Activated CD4-positive, alpha-beta T cell treated with anti-CD3 and anti-CD28 coated beads for 36 hours (primary cell): Measurements from ENCODE around the gene P2RY14. TPM values are rescaled to one million over a fixed set of nuclear protein-coding genes. Genes with fewer than 3 reads are reported as not detected.

Experiments used
- ATAC-seq: fragments of 200-7000 bp; cut with Tn5 transposase; one replicate; pipeline ENCODE4 v1.10.0; 2021; ENCODE audit warnings: mild to moderate bottlenecking, moderate library complexity
- CTCF ChIA-PET: fragments of 350-600 bp; sonication (Branson Sonifier 250); formaldehyde crosslinking; loops from one replicate; lab custom pipeline; 2021; ENCODE audit warnings: antibody characterized with exemption; lab: Charles Lee
- POLR2A ChIA-PET: fragments of 350-600 bp; sonication (Branson Sonifier 250); formaldehyde crosslinking; loops from one replicate; lab custom pipeline; 2021; ENCODE audit warnings: antibody characterized with exemption, inconsistent platforms; lab: Charles Lee
- DNase-seq: peaks from one replicate; pipeline ENCODE4 v3.0.0-alpha.2; 2020
- H3K27ac Mint-ChIP-seq: one replicate; pipeline ENCODE4 v1.8.0; 2021; ENCODE audit warnings: mixed read lengths
- H3K27me3 Mint-ChIP-seq: one replicate; pipeline ENCODE4 v1.8.0; 2021; ENCODE audit warnings: mixed read lengths
- H3K36me3 Mint-ChIP-seq: one replicate; pipeline ENCODE4 v1.8.0; 2021; ENCODE audit warnings: low read depth, mixed read lengths
- H3K4me1 Mint-ChIP-seq: one replicate; pipeline ENCODE4 v1.8.0; 2021; ENCODE audit warnings: mixed read lengths
- H3K4me3 Mint-ChIP-seq: one replicate; pipeline ENCODE4 v1.8.0; 2021; ENCODE audit warnings: mild to moderate bottlenecking, moderate library complexity, mixed read lengths
- H3K9me3 Mint-ChIP-seq: one replicate; pipeline ENCODE4 v1.8.0; 2021; ENCODE audit warnings: low read depth, mixed read lengths
- intact Hi-C, 2 experiments: fragments of 100-400 bp; cut with DNase I in 1 of 2; cut with micrococcal nuclease in 1 of 2; formaldehyde crosslinking; loops; one replicate each; pipeline versions ENCODE4 v1.14.2 to v1.15.1; 2022 to 2024; cut with DNase I, micrococcal nuclease
- total RNA-seq, 2 experiments: library from RNA; stranded (reverse); gene quantifications; one replicate each; pipeline ENCODE4 v1.2.3, GENCODE V29; 2021

Gene P2RY14
- under 1 TPM; 0.16 to 0.25 TPM for total RNA-seq

GRCh38 chr3:151278230-151278629 is at the start of gene P2RY14:
Gene P2RY14, minus strand, starts transcription at chr3:151278542. Its CDS starts 64,226 bp downstream, at chr3:151214316.
- intact Hi-C loops: loop anchor here in 1 of 2 experiments (1.0 kb wide), 1 partner anchor 51 kb away; no protein-coding TSS in a partner anchor
- Mint-ChIP-seq H3K4me3 (no peak within 1 kb of the TSS), H3K9me3 (no peaks in the 10 kb centered on the region), H3K36me3 (no peaks in the 10 kb centered on the region), H3K27ac (peak within 1 kb of the TSS; percentile 33), H3K27me3 (no peaks in the 10 kb centered on the region), H3K4me1 (peaks cover 34% of the 10 kb centered on the region)
- CTCF ChIA-PET: interaction anchor here (0.6 to 9.2 kb wide), 14 partner anchors 8 to 144 kb away, joined by 3 to 124 read pairs (median 5); no protein-coding TSS in a partner anchor
- POLR2A ChIA-PET: interaction anchor here (1.3 kb wide), 1 partner anchor 10 kb away, joined by 3 read pairs; no protein-coding TSS in a partner anchor
- ATAC-seq: peak; percentile 74
- no peak for DNase-seq

- Mint-ChIP-seq H3K27ac (no peak overlapping the region), H3K9me3 (no peaks in the 10 kb centered on the region), H3K36me3 (no peaks in the 10 kb centered on the region), H3K4me1 (peaks cover 25% of the 10 kb centered on the region), H3K27me3 (peaks cover 10% of the 10 kb centered on the region), H3K4me3 (no peak overlapping the region)
- DNase-seq (no peak), ATAC-seq (peak; percentile 17)
- intact Hi-C loops: loop anchor here (1.0 to 5.0 kb wide), 5 partner anchors 37 to 159 kb away; no protein-coding TSS in a partner anchor
- CTCF ChIA-PET: interaction anchor here (0.7 to 5.7 kb wide), 26 partner anchors 11 to 1071 kb away, joined by 3 to 25 read pairs (median 4); partner anchors contain the start of genes GPR87 and P2RY14
- POLR2A ChIA-PET: interaction anchor here (0.6 to 1.2 kb wide), 2 partner anchors 11 to 27 kb away, joined by 3 to 4 read pairs; partner anchors contain the start of gene GPR87
Measured at GRCh38 chr3:151327571-151328198, 49.3 kb upstream of the P2RY14 start.

DNA sequence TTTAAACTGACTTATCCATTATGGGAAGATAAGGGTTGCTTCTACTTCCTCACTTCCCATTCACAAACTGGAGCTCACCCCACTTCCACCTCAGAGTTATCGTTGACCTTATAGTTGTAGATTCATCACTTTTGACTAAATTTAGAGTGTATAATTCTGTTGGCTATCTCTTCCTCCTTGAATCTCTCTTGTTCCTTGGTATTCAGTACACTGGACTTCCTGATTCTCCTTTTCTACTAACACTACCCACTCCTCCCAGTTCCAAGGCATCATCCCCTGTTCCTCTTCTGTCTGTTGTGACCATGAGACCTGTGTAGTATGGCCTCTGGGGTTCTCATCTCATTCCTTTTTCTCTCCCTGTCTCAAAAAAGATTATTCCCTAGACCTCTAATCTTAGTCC is 44.2 kb upstream of the P2RY14 start:
- intact Hi-C loops: no loop called here
- CTCF ChIA-PET: interaction anchor here (2.2 kb wide), 1 partner anchor 95 kb away, joined by 6 read pairs; no protein-coding TSS in a partner anchor

DNA sequence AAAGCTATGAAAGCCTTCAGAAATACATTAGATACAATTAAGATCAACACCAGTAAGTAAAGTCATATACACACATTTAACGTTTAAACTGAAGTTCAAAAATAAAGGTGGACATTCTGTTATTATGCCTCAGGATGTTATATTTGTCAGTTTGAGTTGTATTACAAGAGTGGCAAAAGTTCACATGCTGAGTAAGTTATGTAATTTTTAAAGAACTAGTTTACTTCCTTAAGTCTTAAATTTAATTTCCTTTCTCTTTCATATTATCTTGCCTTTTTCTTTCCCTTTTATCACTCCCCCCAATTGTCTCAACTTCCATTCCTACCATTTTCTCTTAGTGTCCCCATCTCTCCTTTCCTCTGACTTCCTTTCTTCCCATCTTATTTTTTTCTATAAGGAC is 43.2 kb upstream of the P2RY14 start:
- CTCF ChIA-PET: interaction anchor here (0.6 to 2.2 kb wide), 2 partner anchors 40 to 94 kb away, joined by 3 to 6 read pairs; no protein-coding TSS in a partner anchor
- ATAC-seq: no peak
- Mint-ChIP-seq H3K4me1 (peaks cover 55% of the 10 kb centered on the region), H3K4me3 (no peak overlapping the region), H3K27me3 (peaks cover 5% of the 10 kb centered on the region), H3K36me3 (no peaks in the 10 kb centered on the region), H3K27ac (no peak overlapping the region), H3K9me3 (no peaks in the 10 kb centered on the region)
- no peak for DNase-seq
- intact Hi-C loops: loop anchor here in 1 of 2 experiments (2.0 kb wide), 1 partner anchor 17 kb away; no protein-coding TSS in a partner anchor
- POLR2A ChIA-PET: interaction anchor here (0.8 kb wide), 1 partner anchor 118 kb away, joined by 3 read pairs; the partner anchor contains the start of gene GPR171

More for the DNA sequence above, 44.2 kb upstream of the P2RY14 start:
- no peaks in the 10 kb centered on the region for H3K36me3 Mint-ChIP-seq
- no peak for DNase-seq
- peaks cover 53% of the 10 kb centered on the region for H3K4me1 Mint-ChIP-seq
- POLR2A ChIA-PET: interaction anchor here (0.6 kb wide), 1 partner anchor 579 kb away, joined by 3 read pairs; no protein-coding TSS in a partner anchor
- H3K27ac Mint-ChIP-seq: no peak overlapping the region
- ATAC-seq: no peak
- H3K4me3 Mint-ChIP-seq: no peak overlapping the region
- no peaks in the 10 kb centered on the region for H3K9me3 Mint-ChIP-seq
- H3K27me3 Mint-ChIP-seq: peaks cover 5% of the 10 kb centered on the region

- no peak for ATAC-seq
- POLR2A ChIA-PET: no interaction called here
- Mint-ChIP-seq H3K4me1 (peaks cover 67% of the 10 kb centered on the region), H3K36me3 (no peaks in the 10 kb centered on the region), H3K4me3 (no peak overlapping the region), H3K27ac (no peak overlapping the region), H3K27me3 (peaks cover 2% of the 10 kb centered on the region), H3K9me3 (no peaks in the 10 kb centered on the region)
- intact Hi-C loops: loop anchor here in 1 of 2 experiments (2.0 kb wide), 1 partner anchor 15 kb away; no protein-coding TSS in a partner anchor
- DNase-seq: no peak
- CTCF ChIA-PET: interaction anchor here (1.1 kb wide), 1 partner anchor 15 kb away, joined by 5 read pairs; no protein-coding TSS in a partner anchor
Measured at GRCh38 chr3:151320131-151320530, 41.8 kb upstream of the P2RY14 start.

DNA sequence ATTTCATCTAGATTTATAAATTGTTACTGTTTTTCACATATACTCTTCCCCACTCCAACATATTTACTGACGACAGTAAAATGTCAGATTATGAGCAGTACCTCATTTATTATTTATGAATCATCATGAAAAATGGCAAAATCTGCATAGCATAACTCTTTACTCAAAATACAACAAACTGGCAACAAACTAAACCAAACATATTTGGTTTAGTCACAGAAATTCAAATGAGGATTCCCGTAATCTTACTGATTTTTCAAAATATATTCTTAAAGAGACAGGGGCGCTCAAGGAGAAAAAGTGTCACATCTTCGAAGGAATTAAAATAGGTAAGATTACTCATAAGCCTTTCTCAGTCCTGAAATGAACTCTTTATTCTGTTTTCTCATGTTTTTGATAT is 41.3 kb upstream of the P2RY14 start:
- H3K9me3 Mint-ChIP-seq: no peaks in the 10 kb centered on the region
- no peaks in the 10 kb centered on the region for H3K36me3 Mint-ChIP-seq
- ChIA-PET POLR2A (no interaction called here), CTCF (no interaction called here)
- peaks cover 70% of the 10 kb centered on the region for H3K4me1 Mint-ChIP-seq
- intact Hi-C loops: loop anchor here in 1 of 2 experiments (2.0 to 5.0 kb wide), 4 partner anchors 15 to 938 kb away; partner anchors contain the start of gene TSC22D2
- DNase-seq (no peak), ATAC-seq (peak; percentile 30)
- H3K27ac Mint-ChIP-seq: peak overlapping the region; percentile 28
- peaks cover 4% of the 10 kb centered on the region for H3K27me3 Mint-ChIP-seq
- H3K4me3 Mint-ChIP-seq: no peak overlapping the region

- intact Hi-C loops: loop anchor here in 1 of 2 experiments (5.0 kb wide), 3 partner anchors 808 to 938 kb away; partner anchors contain the start of gene TSC22D2
- Mint-ChIP-seq H3K27ac (no peak overlapping the region), H3K4me1 (peaks cover 65% of the 10 kb centered on the region), H3K9me3 (no peaks in the 10 kb centered on the region), H3K4me3 (no peak overlapping the region), H3K27me3 (peaks cover 2% of the 10 kb centered on the region), H3K36me3 (no peaks in the 10 kb centered on the region)
- CTCF ChIA-PET: interaction anchor here (0.6 kb wide), 1 partner anchor 14 kb away, joined by 3 read pairs; no protein-coding TSS in a partner anchor
- POLR2A ChIA-PET: no interaction called here
- ATAC-seq: no peak
- no peak for DNase-seq
Measured at GRCh38 chr3:151318991-151319390, 40.6 kb upstream of the P2RY14 start.

GRCh38 chr3:151318313-151318712 is 40.0 kb upstream of the P2RY14 start:
- intact Hi-C loops: loop anchor here in 1 of 2 experiments (5.0 kb wide), 3 partner anchors 809 to 939 kb away; partner anchors contain the start of gene TSC22D2
- no peaks in the 10 kb centered on the region for H3K9me3 Mint-ChIP-seq
- CTCF ChIA-PET: no interaction called here

GRCh38 chr3:151316267-151316991 is 38.1 kb upstream of the P2RY14 start, which contains the start of gene GPR87:
Gene GPR87, minus strand, starts transcription at chr3:151316820. Its CDS starts 16,720 bp downstream, at chr3:151300100.
- Mint-ChIP-seq H3K36me3 (no peaks in the 10 kb centered on the region), H3K4me3 (peak within 1 kb of the TSS; percentile 50), H3K4me1 (peaks cover 47% of the 10 kb centered on the region), H3K27ac (peak within 1 kb of the TSS; percentile 90), H3K27me3 (peaks cover 2% of the 10 kb centered on the region), H3K9me3 (no peaks in the 10 kb centered on the region)
- CTCF ChIA-PET: interaction anchor here (0.6 to 1.9 kb wide), 11 partner anchors 9 to 212 kb away, joined by 3 to 15 read pairs (median 3); no protein-coding TSS in a partner anchor
- POLR2A ChIA-PET: interaction anchor here (0.6 to 1.9 kb wide), 6 partner anchors 9 to 116 kb away, joined by 3 to 16 read pairs (median 4); no protein-coding TSS in a partner anchor
- DNase-seq (peak; percentile 50), ATAC-seq (peak; percentile 83)
- intact Hi-C loops: loop anchor here (1.0 to 5.0 kb wide), 9 partner anchors 11 to 941 kb away; partner anchors contain the start of genes GPR171 (in 1 of the 2) and TSC22D2 (in 1 of the 2)

More at GRCh38 chr3:151318313-151318712, 40.0 kb upstream of the P2RY14 start:
- H3K36me3 Mint-ChIP-seq: no peaks in the 10 kb centered on the region
- no peak overlapping the region for H3K4me3 Mint-ChIP-seq
- H3K4me1 Mint-ChIP-seq: peaks cover 59% of the 10 kb centered on the region
- peak overlapping the region; percentile 64 for H3K27ac Mint-ChIP-seq
- no peak for DNase-seq
- peaks cover 2% of the 10 kb centered on the region for H3K27me3 Mint-ChIP-seq
- POLR2A ChIA-PET: no interaction called here
- no peak for ATAC-seq

DNA sequence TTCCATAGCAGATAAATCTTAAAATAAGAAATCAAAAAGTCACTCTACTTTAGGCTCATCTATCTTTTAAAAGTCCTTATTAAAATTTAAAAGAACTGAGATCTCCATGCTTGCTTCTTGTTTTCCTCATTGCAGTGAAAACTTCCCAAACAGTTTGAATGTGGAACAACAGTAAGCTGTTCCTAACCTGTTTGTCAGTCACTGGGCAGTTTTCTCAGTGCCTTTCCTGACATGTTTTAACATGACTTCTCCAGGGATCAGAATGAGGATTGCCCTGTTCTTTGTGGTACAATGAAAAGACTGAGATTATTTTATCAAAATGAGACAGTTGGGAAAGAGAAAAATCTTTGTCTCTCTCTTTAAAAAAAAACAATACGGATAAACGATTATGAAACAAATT is 37.5 kb upstream of the P2RY14 start:
- peak overlapping the region; percentile 50 for H3K4me3 Mint-ChIP-seq
- no peak for ATAC-seq
- H3K4me1 Mint-ChIP-seq: peaks cover 44% of the 10 kb centered on the region
- intact Hi-C loops: loop anchor here (1.0 to 5.0 kb wide), 9 partner anchors 11 to 941 kb away; partner anchors contain the start of genes GPR171 (in 1 of the 2) and TSC22D2 (in 1 of the 2)
- no peak for DNase-seq
- peaks cover 2% of the 10 kb centered on the region for H3K27me3 Mint-ChIP-seq
- no peaks in the 10 kb centered on the region for H3K9me3 Mint-ChIP-seq
- ChIA-PET CTCF (interaction anchor here (0.6 to 1.9 kb wide), 10 partner anchors 9 to 212 kb away, joined by 3 to 15 read pairs (median 3); no protein-coding TSS in a partner anchor), POLR2A (interaction anchor here (0.7 to 1.9 kb wide), 4 partner anchors 8 to 115 kb away, joined by 3 to 16 read pairs (median 6); no protein-coding TSS in a partner anchor)
- H3K27ac Mint-ChIP-seq: peak overlapping the region; percentile 90
- H3K36me3 Mint-ChIP-seq: no peaks in the 10 kb centered on the region
